PC-3 (cell line): Measurements from ENCODE around the gene VSIG8. TPM values are rescaled to one million over a fixed set of nuclear protein-coding genes. Genes with fewer than 3 reads are reported as not detected.

Source experiments
- ATAC-seq: fragments of 200-7000 bp; cut with Tn5 transposase; 2 replicates; pipeline ENCODE4 v1.9.1; 2020; ENCODE audit warnings: mild to moderate bottlenecking, moderate library complexity
- BruUV-seq: library from RNA; stranded (reverse); fragments of 400-500 nt; replicated peaks from 2 replicates; lab custom pipeline; 2021; lab: Mats Ljungman, UMichigan
- CTCF ChIA-PET: fragments of 300-600 bp; sonication (Branson Sonifier 250); formaldehyde crosslinking; loops from one replicate; lab custom pipeline; 2022; ENCODE audit warnings: antibody characterized with exemption; lab: Charles Lee
- POLR2A ChIA-PET: fragments of 300-600 bp; sonication (Branson Sonifier 250); formaldehyde crosslinking; loops from one replicate; lab custom pipeline; 2022; ENCODE audit warnings: antibody characterized with exemption; ENCODE audit not compliant: unreplicated experiment; lab: Charles Lee
- DNase-seq: peaks from one replicate; pipeline ENCODE4 v3.0.0-alpha.2; 2015
- H2AFZ ChIP-seq: fragments of 300-600 bp; sonication (generic); 2 replicates; pipeline ENCODE4 v1.6.0; 2016; ENCODE audit warnings: antibody characterized with exemption, low read length
- H3F3A ChIP-seq: fragments of 300-600 bp; sonication (generic); one replicate; pipeline ENCODE4 v1.6.0; 2017; ENCODE audit warnings: antibody characterized with exemption, low read length, control low read depth, mild to moderate bottlenecking; ENCODE audit not compliant: unreplicated experiment
- H3K27ac ChIP-seq: fragments of 300-600 bp; sonication (generic); 2 replicates; pipeline ENCODE4 v1.5.1; 2016; ENCODE audit warnings: mild to moderate bottlenecking, low read length
- H3K27me3 ChIP-seq: fragments of 300-600 bp; sonication (generic); 2 replicates; pipeline ENCODE4 v1.6.1; 2016; ENCODE audit warnings: low read length, mixed read lengths
- H3K36me3 ChIP-seq: fragments of 300-600 bp; sonication (generic); 2 replicates; pipeline ENCODE4 v1.6.1; 2016; ENCODE audit warnings: low read depth, mixed run types, low read length, mixed read lengths
- H3K4me1 ChIP-seq: fragments of 300-600 bp; sonication (generic); 2 replicates; pipeline ENCODE4 v1.5.1; 2016; ENCODE audit warnings: low read length; ENCODE audit not compliant: insufficient read depth
- H3K4me2 ChIP-seq: fragments of 300-600 bp; sonication (generic); 2 replicates; pipeline ENCODE4 v1.6.0; 2016; ENCODE audit warnings: low read length
- H3K4me3 ChIP-seq: fragments of 300-600 bp; sonication (generic); 2 replicates; pipeline ENCODE4 v1.5.1; 2016; ENCODE audit warnings: mild to moderate bottlenecking, low read length, mixed read lengths
- H3K79me2 ChIP-seq: fragments of 300-600 bp; sonication (generic); 2 replicates; pipeline ENCODE4 v1.6.1; 2017; ENCODE audit warnings: low read length, mixed read lengths
- H3K9ac ChIP-seq: fragments of 300-600 bp; sonication (generic); 2 replicates; pipeline ENCODE4 v1.6.0; 2016; ENCODE audit warnings: mild to moderate bottlenecking, low read length
- H3K9me2 ChIP-seq: fragments of 300-600 bp; sonication (generic); replicated peaks from 2 replicates; pipeline ENCODE4 v1.6.1; 2016; ENCODE audit warnings: mixed run types, low read length, mixed read lengths
- H3K9me3 ChIP-seq: fragments of 300-600 bp; sonication (generic); 2 replicates; pipeline ENCODE4 v1.6.1; 2016; ENCODE audit warnings: low read length, mixed read lengths
- H4K20me1 ChIP-seq: fragments of 300-600 bp; sonication (generic); 2 replicates; pipeline ENCODE4 v1.6.1; 2016; ENCODE audit warnings: low read length, mixed read lengths
- EZH2 ChIP-seq: fragments of 300-600 bp; sonication (generic); IDR thresholded peaks from one replicate; pipeline ENCODE4 v1.6.1; 2017; ENCODE audit warnings: antibody characterized with exemption, mild to moderate bottlenecking, low read length; ENCODE audit not compliant: unreplicated experiment
- EZH2phosphoT487 ChIP-seq: fragments of 300-600 bp; sonication (generic); IDR thresholded peaks from 2 replicates; pipeline ENCODE4 v1.6.1; 2018; ENCODE audit warnings: mild to moderate bottlenecking, antibody characterized with exemption, low read length, borderline replicate concordance
- intact Hi-C: fragments of 100-400 bp; cut with micrococcal nuclease; formaldehyde crosslinking; loops from 2 replicates; pipeline ENCODE4 v1.9.0; 2023
- total RNA-seq: library from RNA; depleted of rRNA; stranded (reverse); fragments of >200 nt; gene quantifications from 2 replicates; pipeline ENCODE4 v1.2.3, GENCODE V29; 2014
- TF ChIP-seq, protein P1 (sequence below): fragments of 300-600 bp; sonication (generic); conservative IDR thresholded peaks from 2 replicates; pipeline ENCODE4 v1.5.1; 2017; ENCODE audit warnings: antibody characterized with exemption, low read depth, mild to moderate bottlenecking, low read length

Gene VSIG8
- total RNA-seq, 1 experiment from 2014 or later: 0.47 TPM

DNA sequence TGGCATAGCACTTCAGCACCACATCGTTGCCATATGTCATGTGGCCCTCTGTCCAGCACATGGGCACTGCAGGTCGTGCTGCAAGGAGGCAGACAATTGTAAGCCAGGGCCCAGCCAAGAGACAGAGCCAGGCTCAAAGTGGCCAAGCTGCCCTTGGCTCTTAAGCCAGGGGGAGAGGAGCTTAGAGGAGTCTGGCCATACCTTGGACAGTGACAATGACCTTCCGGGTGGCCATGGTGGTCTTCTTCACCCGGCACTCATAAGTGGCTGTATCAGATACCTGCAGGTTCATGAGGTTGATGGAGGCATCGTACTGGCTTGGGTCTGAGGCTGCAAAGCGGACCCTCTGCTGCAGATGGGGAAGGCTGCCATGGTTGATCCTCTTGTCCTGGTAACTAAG lies 4.6 kb downstream of the VSIG8 start:
- H3K4me2 ChIP-seq: no peak overlapping the region
- no peak overlapping the region for H3K9ac ChIP-seq
- no peak overlapping the region for H2AFZ ChIP-seq
- intact Hi-C loops: no loop called here
- ATAC-seq (no peak), DNase-seq (no peak)
- no peaks in the 10 kb centered on the region for H3K79me2 ChIP-seq
- H3K27me3 ChIP-seq: no peaks in the 10 kb centered on the region
- H3K36me3 ChIP-seq: no peaks in the 10 kb centered on the region
- no TSS peak for BruUV-seq
- no peaks in the 10 kb centered on the region for H4K20me1 ChIP-seq
- ChIA-PET POLR2A (no interaction called here), CTCF (no interaction called here)
- H3K4me3 ChIP-seq: no peak overlapping the region
- H3K27ac ChIP-seq: no peak overlapping the region
- H3K9me2 ChIP-seq: no peaks in the 10 kb centered on the region
- H3K9me3 ChIP-seq: no peaks in the 10 kb centered on the region
- TF ChIP-seq EZH2 (no peak), EZH2phosphoT487 (no peak)
- TF ChIP-seq, protein P1, sequence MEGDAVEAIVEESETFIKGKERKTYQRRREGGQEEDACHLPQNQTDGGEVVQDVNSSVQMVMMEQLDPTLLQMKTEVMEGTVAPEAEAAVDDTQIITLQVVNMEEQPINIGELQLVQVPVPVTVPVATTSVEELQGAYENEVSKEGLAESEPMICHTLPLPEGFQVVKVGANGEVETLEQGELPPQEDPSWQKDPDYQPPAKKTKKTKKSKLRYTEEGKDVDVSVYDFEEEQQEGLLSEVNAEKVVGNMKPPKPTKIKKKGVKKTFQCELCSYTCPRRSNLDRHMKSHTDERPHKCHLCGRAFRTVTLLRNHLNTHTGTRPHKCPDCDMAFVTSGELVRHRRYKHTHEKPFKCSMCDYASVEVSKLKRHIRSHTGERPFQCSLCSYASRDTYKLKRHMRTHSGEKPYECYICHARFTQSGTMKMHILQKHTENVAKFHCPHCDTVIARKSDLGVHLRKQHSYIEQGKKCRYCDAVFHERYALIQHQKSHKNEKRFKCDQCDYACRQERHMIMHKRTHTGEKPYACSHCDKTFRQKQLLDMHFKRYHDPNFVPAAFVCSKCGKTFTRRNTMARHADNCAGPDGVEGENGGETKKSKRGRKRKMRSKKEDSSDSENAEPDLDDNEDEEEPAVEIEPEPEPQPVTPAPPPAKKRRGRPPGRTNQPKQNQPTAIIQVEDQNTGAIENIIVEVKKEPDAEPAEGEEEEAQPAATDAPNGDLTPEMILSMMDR: no peak
- H3F3A ChIP-seq: no peaks in the 10 kb centered on the region
- peaks cover 15% of the 10 kb centered on the region for H3K4me1 ChIP-seq

DNA sequence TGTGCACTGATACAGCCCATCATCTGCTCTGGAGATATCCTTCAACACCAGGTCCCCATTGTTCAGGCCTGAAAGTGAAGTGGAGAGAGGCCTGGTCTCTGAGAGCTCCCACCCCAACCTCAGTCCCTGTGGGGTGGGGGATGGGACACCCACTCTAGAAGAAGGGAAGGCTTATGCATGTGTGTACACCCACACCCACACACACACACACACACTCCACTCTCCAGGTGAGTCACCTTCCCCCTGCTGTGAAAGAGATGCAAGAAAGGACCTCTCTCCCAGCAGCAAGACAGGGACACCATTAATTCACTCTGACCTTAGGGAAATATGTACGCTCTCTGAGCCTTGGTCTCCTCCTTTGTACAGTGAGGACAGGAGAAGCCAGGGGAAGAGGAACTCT lies 5.9 kb downstream of the VSIG8 start:
- Histone ChIP-seq H3K4me2 (no peak overlapping the region), H2AFZ (no peak overlapping the region), H3K27ac (no peak overlapping the region), H3K9me2 (no peaks in the 10 kb centered on the region), H3K9ac (no peak overlapping the region), H3K4me1 (peaks cover 15% of the 10 kb centered on the region), H3K36me3 (no peaks in the 10 kb centered on the region), H3K27me3 (no peaks in the 10 kb centered on the region), H3K9me3 (no peaks in the 10 kb centered on the region), H4K20me1 (no peaks in the 10 kb centered on the region), H3K4me3 (no peak overlapping the region), H3K79me2 (no peaks in the 10 kb centered on the region), H3F3A (no peaks in the 10 kb centered on the region)
- BruUV-seq: no TSS peak
- no peak for ATAC-seq
- POLR2A ChIA-PET: interaction anchor here (0.7 kb wide), 1 partner anchor 24 kb away, joined by 3 read pairs; no protein-coding TSS in a partner anchor
- CTCF ChIA-PET: no interaction called here
- TF ChIP-seq, protein P1: no peak
- no peak for TF ChIP-seq EZH2
- TF ChIP-seq EZH2phosphoT487: no peak
- intact Hi-C loops: no loop called here
- DNase-seq: peak; percentile 27

DNA sequence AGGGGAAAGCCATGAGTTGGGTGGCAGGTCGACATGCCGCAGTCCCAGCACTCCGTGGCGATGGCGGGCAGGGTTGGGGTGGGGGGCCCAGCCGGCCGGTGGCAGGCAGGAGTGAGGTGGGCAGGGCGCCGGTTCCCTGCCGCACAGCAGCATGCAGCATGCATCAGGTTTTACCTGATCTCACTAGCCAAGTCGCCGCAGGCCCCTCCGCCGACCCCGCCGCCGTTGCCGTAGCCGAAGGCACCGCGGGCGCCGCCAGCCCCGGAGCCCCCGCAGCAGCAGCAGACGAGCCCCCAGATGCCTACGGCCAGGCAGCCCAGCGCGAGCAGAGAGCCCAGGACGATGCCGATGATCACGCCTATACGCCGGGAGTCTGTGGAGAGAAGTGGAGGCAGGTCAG lies 6.7 kb downstream of the VSIG8 start:
- Histone ChIP-seq H3K4me1 (peaks cover 15% of the 10 kb centered on the region), H3F3A (no peaks in the 10 kb centered on the region), H3K9ac (no peak overlapping the region), H3K4me2 (no peak overlapping the region), H3K79me2 (no peaks in the 10 kb centered on the region), H3K27me3 (no peaks in the 10 kb centered on the region), H3K27ac (no peak overlapping the region), H3K4me3 (no peak overlapping the region), H2AFZ (no peak overlapping the region), H3K36me3 (no peaks in the 10 kb centered on the region), H3K9me2 (no peaks in the 10 kb centered on the region), H4K20me1 (no peaks in the 10 kb centered on the region), H3K9me3 (no peaks in the 10 kb centered on the region)
- DNase-seq (no peak), ATAC-seq (no peak)
- no TSS peak for BruUV-seq
- TF ChIP-seq EZH2: no peak
- TF ChIP-seq, protein P1: no peak
- no peak for TF ChIP-seq EZH2phosphoT487
- POLR2A ChIA-PET: no interaction called here
- CTCF ChIA-PET: no interaction called here
- intact Hi-C loops: loop anchor here (2.0 kb wide), 1 partner anchor 35 kb away; no protein-coding TSS in a partner anchor
